NCI-H748 treated with DMSO at 0.1 percent for 48 hours (cell line): ENCODE data around the gene TMEM131.
"Not testable (repeated sequence)": the region's sequence is repeated elsewhere in the genome, so short reads cannot be mapped to it uniquely, and the experiment has no call there.

Experiments used
- DNase-seq: peaks from one replicate; lab custom pipeline; 2025; lab: John Stamatoyannopoulos, UW

TMEM131 gene

DNA sequence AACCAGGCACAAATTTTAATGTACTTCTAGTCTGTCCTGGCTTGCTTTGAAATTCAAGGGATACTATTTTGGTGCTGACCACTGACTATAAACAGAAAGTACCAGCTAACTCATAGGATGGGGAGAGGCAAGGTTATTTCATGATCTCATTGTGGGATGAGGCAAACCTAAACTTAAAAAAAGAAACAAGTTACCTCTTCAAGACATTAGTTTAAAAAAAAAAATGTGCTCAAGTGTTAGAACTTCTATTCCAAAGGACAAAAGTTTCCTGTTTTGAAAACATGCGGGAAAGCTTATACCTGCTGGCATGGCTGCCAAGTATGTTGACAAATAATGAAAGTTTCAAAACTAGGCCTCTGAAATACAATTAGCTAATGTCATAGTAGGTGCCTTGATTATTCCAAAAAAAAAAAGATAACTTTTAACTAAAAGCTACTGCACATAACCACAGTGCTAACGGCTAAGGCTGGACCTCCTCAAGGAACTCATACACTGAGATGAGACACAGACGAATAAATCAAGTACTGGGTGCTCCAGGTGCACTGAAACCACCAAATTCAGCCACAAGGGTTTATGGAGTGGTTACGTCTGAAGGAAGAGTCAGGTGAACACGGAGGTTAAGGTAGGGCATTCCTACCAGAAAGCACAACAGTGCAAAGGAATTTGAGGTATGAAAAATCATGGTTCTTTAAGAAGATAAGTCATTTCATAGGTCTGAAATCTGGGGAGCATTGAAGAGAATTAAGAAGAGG is 38.1 kb downstream of the TMEM131 start:
- DNase-seq = no peak

DNA sequence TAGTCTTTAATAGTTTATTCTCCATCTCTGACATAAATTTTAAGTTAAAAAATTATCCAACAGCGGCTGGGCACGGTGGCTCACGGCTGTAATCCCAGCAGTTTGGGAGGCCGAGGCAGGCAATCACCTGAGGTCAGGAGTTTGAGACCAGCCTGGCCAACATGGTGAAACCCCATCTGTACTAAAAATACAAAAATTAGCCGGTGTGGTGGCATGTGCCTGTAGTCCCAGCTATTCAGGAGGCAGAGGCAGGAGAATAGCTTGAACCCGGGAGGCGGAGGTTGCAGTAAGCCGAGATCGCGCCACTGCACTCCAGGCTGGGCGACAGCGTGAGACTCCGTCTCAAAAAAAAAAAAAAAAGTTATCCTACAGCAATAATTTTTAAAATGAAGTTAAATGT is 39.0 kb downstream of the TMEM131 start:
- DNase-seq = not testable (repeated sequence)

- no peak for DNase-seq
Measured at GRCh38 chr2:97953853-97954252, 41.9 kb downstream of the TMEM131 start.

GRCh38 chr2:97952357-97952756 is 43.4 kb downstream of the TMEM131 start:
- DNase-seq = no peak

DNA sequence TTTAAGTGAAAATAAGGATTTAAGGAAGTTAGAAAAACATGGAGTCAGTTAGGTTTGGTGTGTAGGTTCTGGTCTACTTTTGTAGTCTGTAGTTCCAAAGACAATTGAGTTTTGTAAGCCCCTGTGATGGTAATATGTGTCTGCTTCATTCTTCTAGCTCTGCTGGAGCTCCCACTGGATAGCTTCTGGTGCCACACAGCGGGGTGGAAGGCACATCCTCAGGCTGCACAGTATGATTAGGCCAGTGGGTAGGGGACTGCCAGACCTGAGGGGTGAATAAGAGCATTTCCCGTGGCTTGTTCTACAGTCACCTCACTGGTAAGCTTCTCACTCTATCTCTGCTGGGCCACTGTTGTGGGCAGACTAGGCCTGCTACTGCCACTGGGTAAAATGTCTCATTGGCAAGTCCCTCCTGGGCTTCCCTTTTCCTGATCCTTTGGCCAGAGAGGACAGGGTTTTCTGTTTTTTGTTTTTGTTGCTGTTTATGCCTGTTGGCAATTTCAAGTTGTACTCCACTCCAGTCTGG is 44.5 kb downstream of the TMEM131 start:
- DNase-seq = no peak

DNA sequence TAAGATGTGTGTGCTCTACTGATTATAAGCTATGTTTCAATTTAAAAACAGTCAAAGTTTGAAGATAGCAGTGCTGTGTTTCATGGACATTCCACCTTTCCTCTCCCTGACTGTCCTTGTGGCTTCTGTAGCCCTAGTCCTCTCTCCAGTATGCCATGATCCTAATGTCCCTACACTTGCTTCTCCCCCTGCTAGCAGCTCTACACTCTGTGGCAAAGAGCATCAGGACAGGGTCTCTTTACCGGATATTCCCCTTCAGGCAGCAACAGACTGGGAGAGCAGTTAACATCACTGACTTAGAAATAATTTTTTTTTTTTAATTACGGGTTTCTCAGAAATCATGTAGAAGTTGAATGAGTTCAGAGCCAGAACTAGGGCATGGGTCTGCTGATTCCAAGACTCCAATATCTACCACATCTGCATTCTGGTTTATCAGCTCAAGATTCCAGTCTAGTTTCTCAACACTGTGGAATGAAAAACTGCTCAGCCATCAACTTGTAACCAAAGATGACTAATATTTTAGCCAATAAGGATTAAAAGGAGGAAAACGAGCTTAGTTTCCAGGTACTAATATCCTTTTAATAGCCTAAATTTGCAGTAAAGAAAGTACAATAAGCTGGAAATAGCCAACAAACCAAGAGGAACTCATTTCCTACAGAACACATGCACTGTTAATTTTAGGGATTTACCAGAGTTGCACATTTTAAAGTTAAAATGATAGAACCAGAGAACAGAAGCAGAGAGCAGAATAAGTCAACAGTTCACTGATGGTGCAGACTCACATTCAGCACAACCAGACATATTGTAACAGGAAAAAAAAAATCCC is 45.2 kb downstream of the TMEM131 start:
- no peak for DNase-seq

DNA sequence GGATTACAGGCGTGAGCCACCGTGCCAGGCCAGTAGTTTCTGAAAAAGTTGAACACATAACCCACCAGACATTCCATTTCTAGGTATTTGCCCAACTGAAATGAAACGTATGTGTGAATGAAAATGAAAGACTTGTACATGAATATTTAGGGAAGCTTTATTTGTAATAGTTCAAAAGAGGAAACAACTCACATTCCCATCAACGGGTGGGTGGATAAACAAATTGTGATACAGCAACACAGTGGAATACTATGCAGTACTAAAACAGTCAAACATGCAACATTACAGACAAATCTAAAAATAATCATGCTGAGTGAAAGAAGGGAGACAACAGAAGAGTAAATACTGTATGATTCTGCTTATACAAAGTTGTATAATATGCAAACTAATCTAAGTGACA is 46.8 kb downstream of the TMEM131 start:
- DNase-seq = no peak

- DNase-seq = no peak
Measured at GRCh38 chr2:97945791-97946190, 50.0 kb downstream of the TMEM131 start.

DNA sequence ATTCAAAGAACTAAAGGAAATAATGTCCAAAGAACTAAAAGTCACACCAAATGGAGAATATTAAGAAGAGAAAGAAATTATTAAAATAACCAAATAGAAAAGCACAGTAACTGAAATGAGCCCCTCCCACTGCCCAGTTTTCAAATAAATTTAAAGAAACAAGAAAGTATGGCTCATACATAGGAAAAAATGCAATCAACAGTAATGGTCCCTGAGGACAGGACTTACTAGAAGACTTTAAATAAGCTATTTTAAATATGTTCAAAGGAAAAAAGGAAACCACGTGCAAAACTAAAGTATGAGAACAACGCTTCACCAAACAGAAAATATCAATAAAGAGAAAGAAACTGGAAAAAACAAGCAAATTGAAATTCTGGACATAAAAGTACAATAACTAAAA is 58.9 kb downstream of the TMEM131 start:
- no peak for DNase-seq

DNA sequence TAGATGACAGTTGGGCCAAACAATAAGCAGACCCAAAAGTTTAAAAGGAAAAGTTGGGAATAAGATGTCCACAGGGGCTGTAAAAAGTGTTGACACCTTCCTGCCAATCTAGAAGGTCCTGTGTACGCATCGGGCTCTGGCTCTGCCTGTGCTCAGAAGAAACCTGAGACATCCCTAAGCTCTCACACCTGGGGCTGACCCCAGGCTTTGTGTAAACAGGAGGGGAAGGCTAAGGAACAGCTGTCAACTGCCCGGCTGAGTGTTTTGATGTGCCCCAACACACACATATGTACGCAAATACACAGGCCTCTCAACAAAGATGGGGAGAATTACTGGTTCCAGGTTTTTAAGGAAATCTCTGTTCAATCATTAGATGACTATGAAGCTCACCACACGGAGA is 59.5 kb downstream of the TMEM131 start:
- peak; percentile 76 for DNase-seq

- peak; percentile 50 for DNase-seq
Measured at GRCh38 chr2:97935719-97936161, 60.0 kb downstream of the TMEM131 start.

DNA sequence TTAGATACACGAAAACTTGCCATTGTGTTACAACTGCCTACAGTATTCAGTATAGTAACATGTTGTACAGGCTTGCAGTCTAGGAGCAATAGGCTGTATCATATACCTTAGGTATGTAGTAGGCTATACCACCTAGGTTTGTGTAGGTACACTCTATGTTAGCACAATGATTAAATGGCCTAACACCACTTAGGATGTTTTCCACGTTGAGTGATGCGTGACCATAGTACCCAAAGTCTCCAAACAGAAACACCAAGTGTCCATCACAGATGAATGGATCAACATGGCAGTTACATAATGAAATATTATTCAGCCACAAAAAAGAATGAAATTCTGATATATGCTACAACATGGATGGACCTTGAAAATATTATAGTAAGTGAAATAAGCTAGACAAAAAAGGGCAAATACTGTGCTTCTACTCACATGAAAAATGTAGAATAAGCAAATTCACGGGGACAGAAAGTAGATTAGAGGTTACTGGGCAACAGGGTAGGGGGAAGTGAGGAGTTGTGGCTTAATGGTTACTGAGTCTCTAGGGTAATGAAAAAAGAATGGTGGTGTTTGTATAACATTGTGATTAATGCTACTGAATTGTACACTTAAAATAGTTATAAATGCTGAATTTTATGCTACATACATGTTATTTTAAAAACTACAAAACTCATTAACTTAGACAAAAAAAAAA is 62.6 kb downstream of the TMEM131 start:
- DNase-seq = no peak

DNA sequence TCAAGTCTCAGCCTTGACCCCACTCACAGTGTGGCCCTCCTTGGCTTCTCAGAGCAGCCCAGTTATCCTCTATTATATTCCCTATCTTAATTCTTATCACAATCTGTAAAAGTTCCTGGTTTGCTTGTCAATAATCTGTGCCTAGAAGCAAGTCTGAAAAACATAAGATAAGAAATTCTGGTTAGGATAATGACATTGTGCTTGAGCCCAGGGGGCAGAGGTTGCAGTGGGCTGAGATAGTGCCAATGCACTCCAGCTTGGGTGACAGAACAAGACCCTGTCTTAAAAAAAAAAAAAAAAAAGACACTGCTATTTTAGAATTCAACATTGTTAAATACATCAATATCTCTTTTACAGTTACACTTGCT is 63.9 kb downstream of the TMEM131 start:
- DNase-seq = no peak

DNA sequence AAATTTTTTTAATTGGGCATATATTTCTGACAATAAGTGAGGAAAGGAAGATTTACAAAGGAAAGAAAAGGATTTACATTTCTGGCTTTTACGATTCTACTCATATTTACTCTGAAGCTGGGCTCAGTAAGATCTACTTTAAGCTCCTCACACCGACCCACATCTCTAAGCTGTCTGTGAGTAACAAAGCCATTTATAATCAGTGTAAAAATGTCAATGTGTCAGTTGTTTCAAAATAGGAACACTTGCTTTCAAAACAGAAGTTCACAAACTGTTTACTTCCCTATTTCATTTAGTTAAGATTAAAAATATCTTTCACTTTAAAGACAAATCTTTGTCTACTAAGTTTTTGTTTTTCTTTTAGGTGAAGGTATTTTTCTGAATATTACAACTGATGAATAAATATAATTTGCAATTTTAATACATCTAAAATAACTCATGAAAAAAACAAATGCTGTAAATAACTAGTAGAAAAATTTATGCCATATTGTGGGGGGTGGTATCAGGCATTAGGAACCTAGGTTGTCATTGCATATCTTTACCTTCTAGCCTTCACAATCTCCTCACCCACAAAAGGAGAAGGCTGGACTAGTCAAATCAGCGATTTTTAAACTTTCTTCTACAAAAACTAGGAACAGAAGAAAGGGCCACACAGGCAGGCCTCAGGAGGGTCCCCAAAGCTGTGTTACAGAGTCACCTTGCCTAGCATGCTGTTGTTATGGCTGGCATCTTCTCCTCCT is 64.5 kb downstream of the TMEM131 start:
- DNase-seq = no peak

GRCh38 chr2:97928591-97928990 is 67.2 kb downstream of the TMEM131 start:
- no peak for DNase-seq

DNA sequence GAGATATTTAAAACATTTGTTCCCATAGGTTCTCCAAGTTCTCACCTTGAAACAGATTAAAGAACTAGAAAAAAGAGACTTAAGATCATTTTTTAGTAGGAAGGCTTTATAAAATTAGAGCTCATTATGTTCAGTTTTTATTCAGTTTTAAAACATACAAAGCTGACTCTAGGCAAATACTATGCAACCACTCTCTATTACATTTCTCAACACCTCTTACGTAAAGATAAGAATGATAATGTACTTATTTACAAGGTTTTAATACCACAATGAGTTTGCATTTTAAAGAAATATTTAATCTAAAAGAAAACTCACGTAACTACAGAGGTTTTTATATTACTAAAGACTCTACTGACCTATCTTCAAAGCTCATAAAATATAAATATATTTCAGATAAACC is 68.8 kb downstream of the TMEM131 start:
- no peak for DNase-seq

- DNase-seq = no peak
Measured at GRCh38 chr2:97924194-97924593, 71.6 kb downstream of the TMEM131 start.

DNA sequence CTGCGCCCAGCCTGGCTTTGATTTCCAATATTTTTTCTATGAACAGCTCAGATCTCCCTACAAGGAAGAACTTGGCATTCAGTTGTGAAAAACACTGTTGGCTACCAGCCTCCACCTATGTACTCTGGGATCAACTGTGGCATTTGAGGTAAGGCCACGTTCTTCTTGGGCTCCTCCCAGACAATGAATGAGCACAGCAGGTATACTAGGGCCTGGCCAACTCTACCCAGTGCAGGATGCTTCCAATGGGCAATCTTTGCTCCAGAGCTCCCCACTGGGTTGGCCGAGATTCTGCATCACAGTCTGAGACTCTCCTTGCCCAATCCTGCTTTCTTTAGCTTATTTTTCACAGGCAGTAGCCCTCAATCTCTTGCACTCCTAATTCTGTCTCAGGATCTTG is 75.9 kb downstream of the TMEM131 start:
- no peak for DNase-seq

GRCh38 chr2:97918818-97919217 is 76.9 kb downstream of the TMEM131 start:
- no peak for DNase-seq

DNA sequence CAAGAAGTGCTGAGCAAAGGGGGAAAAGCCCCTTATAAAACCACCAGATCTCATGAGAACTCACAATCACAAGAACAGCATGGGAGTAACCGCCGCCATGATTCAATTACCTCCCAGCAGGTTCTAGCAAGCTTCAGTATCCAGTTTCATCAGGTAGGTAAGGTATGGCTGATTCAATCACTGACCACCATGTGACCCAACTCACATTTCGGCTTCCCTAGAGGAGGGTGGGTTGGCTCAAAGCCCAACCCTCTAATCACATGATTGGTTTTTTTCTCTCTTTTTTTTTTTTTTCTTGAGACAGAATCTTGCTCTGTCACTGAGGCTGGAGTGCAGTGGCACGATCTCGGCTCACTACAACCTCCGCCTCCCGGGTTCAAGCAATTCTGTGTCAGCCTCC is 78.1 kb downstream of the TMEM131 start:
- DNase-seq = not testable (repeated sequence)

- DNase-seq = no peak
Measured at GRCh38 chr2:97914691-97915213, 81.0 kb downstream of the TMEM131 start.

DNA sequence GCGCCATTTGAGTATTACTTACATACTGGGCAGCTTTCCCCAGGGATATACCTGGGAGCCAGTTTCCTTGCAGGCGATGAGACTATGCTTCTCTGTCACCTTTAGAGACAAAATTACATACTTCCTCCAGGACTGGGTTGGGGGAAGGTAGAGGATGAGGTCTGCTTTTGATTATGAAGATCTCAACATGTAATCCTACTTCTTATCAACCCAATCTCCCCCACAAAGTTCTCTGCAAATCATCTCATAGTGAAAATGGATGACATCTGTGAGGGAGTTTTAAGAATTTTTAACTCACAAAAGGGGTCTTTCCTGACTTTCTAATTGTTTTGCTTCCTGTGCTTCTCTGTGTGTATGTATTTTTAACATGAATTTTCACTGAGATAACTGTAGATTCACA is 81.9 kb downstream of the TMEM131 start:
- DNase-seq = no peak
